ENCODE data around the gene GSTA1. TPM values are rescaled to one million over a fixed set of nuclear protein-coding genes. Genes with fewer than 3 reads are reported as not detected.
"Not testable (repeated sequence)": the region's sequence is repeated elsewhere in the genome, so short reads cannot be mapped to it uniquely, and the experiment has no call there.

The GSTA1 gene
- polyA plus RNA-seq, 3 donors: not detected

GRCh38 chr6:52754443-52754842, 49.2 kb downstream of the GSTA1 start:
- Histone ChIP-seq H3K9ac (ENCODE audit: insufficient read depth, low read length, poor library complexity, severe bottlenecking) (no peak overlapping the region), H3K27me3 (ENCODE audit: control insufficient read depth in 2 of 2, insufficient read depth in 2 of 2, low read length in 2 of 2) (no peaks in the 10 kb centered on the region), H3K4me2 (replicated peaks; ENCODE audit: extremely low read depth, low read length, poor library complexity, severe bottlenecking) (no peak overlapping the region), H3K27ac (ENCODE audit: low read depth in 1 of 2, low read length in 2 of 2) (no peak overlapping the region), H3K4me1 (ENCODE audit: control insufficient read depth in 1 of 2, insufficient read depth in 2 of 2, low read length in 2 of 2) (no peaks in the 10 kb centered on the region), H3K36me3 (replicated peaks in 1 of 2; ENCODE audit: control insufficient read depth in 1 of 2, insufficient read depth in 2 of 2, low read length in 2 of 2) (no peaks in the 10 kb centered on the region), H2AFZ (ENCODE audit: insufficient read depth, low read depth, low read length, poor library complexity, severe bottlenecking) (no peak overlapping the region), H3K9me3 (replicated peaks in 1 of 2; ENCODE audit: control insufficient read depth in 1 of 2, insufficient read depth in 1 of 2, low read length in 2 of 2) (peaks cover 0 to 8% of the 10 kb centered on the region in 2 donors), H4K20me1 (ENCODE audit: insufficient read depth, low read length) (no peaks in the 10 kb centered on the region), H3K79me2 (ENCODE audit: insufficient read depth, low read length) (no peaks in the 10 kb centered on the region), H3K4me3 (replicated peaks in 1 of 3; ENCODE audit: low read depth in 2 of 3, low read length in 3 of 3) (no peak overlapping the region)
- Mint-ChIP-seq H3K36me3 (no peaks in the 10 kb centered on the region), H3K9me3 (peaks cover 3 to 12% (median 9%) of the 10 kb centered on the region in 7 donors), H3K27ac (no peak overlapping the region), H3K4me3 (no peak overlapping the region), H3K27me3 (ENCODE audit: low read depth in 3 of 3) (peaks cover 2 to 7% (median 3%) of the 10 kb centered on the region in 3 donors), H3K4me1 (no peaks in the 10 kb centered on the region)
- intact Hi-C loops (cut with micrococcal nuclease): no loop called here
- no peak for DNase-seq
- TF ChIP-seq CTCF (IDR thresholded peaks at IDR 0.05): no peak
- 100% methylated on average over 1 of the region's 3 CpGs for WGBS (ENCODE audit: insufficient coverage)

DNA sequence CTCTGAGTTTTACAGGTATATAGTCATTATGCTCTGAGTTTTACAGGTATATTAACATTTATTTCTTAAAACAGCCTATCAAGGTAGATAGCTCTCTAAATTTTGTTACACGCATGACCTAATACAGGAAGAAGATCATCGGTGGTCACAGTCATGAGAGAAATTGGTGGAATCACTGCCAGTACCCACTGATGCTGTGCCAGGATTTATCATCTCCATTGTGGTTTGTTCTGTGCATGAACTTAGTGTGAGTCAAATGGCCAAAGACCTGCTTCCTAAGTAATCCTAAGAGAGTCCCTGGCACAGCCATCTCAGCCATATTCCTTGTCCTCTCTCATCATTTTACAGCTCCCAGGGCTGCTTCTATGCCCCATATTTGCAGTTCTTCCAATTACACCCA, 50.5 kb downstream of the GSTA1 start:
- H2AFZ ChIP-seq (ENCODE audit: insufficient read depth, low read depth, low read length, poor library complexity, severe bottlenecking); H3K27me3 Mint-ChIP-seq (ENCODE audit: low read depth in 3 of 3); H3K27ac Mint-ChIP-seq; H3K27ac ChIP-seq (ENCODE audit: low read depth in 1 of 2, low read length in 2 of 2); H4K20me1 ChIP-seq (ENCODE audit: insufficient read depth, low read length); H3K4me3 ChIP-seq (replicated peaks in 1 of 3; ENCODE audit: low read depth in 2 of 3, low read length in 3 of 3); H3K4me1 Mint-ChIP-seq; H3K9me3 ChIP-seq (replicated peaks in 1 of 2; ENCODE audit: control insufficient read depth in 1 of 2, insufficient read depth in 1 of 2, low read length in 2 of 2); H3K27me3 ChIP-seq (ENCODE audit: control insufficient read depth in 2 of 2, insufficient read depth in 2 of 2, low read length in 2 of 2); H3K36me3 Mint-ChIP-seq; H3K79me2 ChIP-seq (ENCODE audit: insufficient read depth, low read length); H3K4me3 Mint-ChIP-seq; H3K9ac ChIP-seq (ENCODE audit: insufficient read depth, low read length, poor library complexity, severe bottlenecking); H3K4me1 ChIP-seq (ENCODE audit: control insufficient read depth in 1 of 2, insufficient read depth in 2 of 2, low read length in 2 of 2); H3K36me3 ChIP-seq (replicated peaks in 1 of 2; ENCODE audit: control insufficient read depth in 1 of 2, insufficient read depth in 2 of 2, low read length in 2 of 2); intact Hi-C loops (cut with micrococcal nuclease); DNase-seq; H3K4me2 ChIP-seq (replicated peaks; ENCODE audit: extremely low read depth, low read length, poor library complexity, severe bottlenecking): not testable (repeated sequence)
- 83% methylated on average over 2 of the region's 2 CpGs for WGBS (ENCODE audit: insufficient coverage)
- peaks cover 3 to 12% (median 9%) of the 10 kb centered on the region in 7 donors for H3K9me3 Mint-ChIP-seq
